HG03460 (cell line): Measurements from ENCODE around the gene TTC8.

Experiments
- ATAC-seq: cut with Tn5 transposase; IDR thresholded peaks from one replicate; pipeline ENCODE4 v1.9.1; 2021; ENCODE audit not compliant: unreplicated experiment

TTC8 gene

DNA sequence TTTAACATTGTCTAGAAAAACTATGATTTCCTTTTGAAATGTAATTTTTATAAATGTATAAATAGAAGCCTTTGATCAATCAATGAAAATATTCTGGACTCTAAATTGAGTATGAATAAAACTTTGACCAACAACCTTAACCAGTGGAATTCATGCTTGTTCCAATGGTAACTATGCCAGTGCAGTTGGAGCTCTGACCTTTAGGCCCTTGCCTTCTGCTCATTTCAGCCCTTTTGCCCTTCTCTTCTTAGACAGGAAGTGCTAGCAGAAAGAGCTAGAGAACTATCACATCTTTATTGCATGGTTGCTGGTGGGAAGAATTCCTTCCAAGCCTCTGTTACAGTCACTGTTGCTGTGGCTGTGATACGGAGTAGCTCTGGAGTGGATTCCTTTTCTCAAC lies 39.7 kb downstream of the TTC8 start:
- ATAC-seq, result no peak

DNA sequence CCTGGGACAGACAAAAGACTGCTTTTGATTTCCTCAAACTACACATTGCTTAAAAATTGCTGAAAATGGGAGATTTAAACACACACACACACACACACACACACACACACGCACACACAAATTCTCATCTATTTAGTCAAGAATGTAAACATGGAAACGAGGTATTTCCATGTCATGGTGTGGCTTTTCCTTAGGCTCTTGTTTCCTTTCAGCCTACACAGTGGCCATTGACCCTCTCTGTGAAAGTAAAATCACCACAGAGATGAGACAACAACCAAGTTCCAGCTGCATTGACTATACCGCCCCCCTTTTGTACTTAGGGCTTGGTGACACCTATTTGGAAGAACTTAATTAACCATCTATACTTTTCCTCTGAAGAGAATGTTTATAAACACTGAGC lies 41.9 kb downstream of the TTC8 start:
- no peak for ATAC-seq

DNA sequence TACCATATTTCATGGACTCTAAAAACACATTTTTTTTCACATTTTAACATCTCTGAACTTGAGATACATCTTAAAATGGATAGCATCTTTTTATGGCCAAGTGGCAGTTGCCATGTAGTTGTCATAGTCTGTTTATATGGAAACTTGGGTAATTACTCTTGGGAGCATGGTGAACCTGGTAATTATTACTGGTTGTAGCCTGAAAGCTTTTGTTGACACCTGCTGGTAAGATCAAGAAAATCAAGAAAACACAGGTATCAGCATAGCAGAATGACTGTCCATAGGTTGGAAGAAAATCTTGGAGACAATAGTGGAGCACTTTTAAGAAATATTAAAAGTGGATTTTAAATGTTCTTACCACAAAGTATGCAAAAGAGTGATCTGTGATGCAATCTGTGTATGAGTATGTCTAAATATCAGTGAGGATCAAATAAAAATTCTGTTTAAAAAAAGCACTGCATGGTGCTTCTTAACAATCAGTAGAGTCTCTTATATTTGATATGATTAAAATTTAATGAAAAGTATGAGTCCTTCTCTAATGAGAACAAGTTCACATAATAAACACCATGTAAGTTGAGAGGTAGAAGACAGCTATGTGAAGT lies 44.2 kb downstream of the TTC8 start:
- ATAC-seq, result peak; percentile 64

DNA sequence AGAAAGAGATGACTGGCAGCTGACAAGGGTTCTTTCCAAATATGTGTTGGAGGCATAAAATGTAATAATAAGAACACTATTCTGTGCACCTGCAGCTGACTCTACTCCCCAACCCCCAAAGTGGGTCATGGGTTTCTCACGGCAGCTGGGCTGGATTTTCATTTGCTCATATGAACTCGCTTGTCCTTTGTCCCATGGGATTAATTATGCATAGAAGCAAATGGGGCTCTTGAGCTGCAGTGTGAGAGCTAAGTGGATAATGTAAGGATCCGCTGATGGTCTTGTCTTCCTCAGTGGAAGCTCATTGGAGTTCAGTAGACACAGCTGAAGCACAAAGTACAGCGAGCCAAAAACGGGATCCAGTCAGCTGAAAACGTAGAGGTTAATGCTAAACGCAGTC lies 46.3 kb downstream of the TTC8 start:
- no peak for ATAC-seq

DNA sequence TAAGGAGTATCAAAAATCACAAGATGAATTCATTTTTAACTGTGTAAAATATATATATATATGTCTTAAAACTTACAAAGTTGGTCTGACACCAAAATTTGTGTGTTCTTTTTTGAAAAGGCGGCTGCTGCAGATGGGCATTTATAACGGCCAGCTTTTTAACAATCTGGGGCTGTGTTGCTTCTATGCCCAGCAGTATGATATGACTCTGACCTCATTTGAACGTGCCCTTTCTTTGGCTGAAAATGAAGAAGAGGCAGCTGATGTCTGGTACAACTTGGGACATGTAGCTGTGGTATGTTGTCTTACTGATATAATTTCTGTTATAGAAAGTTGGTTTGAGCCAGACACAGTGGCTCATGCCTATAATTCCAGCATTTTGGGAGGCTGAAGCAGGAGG lies 47.0 kb downstream of the TTC8 start:
- no peak for ATAC-seq

DNA sequence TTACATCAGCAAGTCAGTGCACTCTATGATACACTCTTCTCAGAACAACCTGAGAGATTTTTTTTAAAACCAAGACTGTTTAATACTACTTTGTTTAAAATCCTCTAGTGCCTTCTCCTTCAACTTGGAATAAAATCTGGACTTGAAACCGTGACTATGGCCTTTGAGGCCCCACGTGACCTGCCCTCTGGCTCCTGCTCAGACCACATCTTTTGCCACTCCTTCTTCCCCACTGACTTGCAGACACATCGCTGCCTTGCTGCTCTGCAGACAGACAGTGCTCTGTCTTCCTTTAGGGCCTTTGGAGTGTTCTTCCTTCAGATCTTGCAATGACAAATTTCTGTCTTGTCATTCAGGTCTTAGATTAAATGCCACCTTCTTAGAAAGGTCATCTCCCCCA lies 48.5 kb downstream of the TTC8 start:
- ATAC-seq, result no peak

DNA sequence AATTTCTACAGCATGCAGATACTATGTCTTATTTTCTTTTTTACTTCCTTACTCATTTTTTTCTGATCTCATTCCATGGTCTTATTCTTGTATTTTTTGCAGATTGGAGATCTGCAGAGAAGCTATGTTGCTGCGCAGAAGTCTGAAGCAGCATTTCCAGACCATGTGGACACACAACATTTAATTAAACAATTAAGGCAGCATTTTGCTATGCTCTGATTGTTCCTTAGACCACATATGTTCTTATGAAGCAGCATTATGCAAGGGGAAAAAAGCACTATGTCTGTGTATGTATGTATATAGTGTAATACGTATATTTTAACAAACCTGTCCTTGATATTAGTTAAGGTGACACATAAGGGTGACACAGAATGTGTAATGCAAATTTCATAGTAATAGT lies 52.7 kb downstream of the TTC8 start:
- ATAC-seq, result no peak

DNA sequence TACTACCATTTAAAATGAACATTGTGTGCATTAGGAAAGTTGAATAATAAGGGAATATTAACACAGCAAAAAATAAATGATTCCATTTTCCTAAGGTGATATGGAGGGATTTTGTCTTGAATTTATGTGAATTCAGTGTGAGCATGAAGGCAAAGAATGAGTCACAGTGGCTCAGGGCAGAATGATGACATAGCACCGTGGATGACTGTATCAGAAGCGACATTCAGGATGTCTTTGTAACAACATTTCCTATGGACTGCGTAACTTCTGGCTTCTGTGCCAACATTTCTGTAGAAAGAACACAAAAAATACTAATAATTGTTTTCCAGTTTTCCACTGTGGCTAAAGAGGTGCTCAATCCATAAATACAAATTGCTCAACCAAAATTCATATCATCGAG lies 54.6 kb downstream of the TTC8 start:
- no peak for ATAC-seq

DNA sequence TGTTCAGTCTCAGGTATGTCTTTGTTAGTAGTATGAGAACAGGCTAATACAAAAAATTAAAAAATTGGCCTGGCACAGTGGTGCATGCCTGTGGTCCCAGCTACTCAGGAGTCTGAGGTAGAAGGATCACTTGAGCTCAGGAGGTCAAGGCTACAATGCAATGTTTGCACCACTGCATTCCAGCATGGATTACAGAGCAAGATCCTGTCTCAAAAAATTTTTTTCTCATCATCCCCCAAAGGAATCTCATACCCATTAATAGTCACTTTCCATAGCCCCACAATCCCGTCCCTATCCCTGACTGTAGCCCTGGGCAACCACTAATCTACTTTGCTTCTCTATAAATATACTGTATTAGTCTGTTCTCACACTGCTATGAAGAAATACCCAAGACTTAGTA lies 57.8 kb downstream of the TTC8 start:
- no peak for ATAC-seq

DNA sequence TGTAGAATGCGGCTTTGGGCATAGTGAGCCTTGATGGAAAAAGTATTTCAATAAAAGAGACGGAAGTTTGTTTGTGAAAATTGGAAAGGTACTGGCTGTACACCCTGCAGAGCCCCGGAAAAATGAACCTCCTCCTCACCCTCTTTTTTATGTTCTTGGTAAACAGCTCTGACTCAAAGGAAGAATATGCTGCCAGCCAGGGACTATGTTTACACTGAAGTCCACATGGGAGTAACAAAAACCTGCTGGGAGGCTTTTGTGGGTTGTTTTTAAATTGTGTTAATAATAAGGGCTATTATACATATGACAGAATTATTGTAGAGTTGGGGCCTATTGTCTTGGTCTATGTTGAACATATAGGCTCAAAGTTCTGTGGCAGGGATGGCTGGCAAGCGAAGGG lies 70.7 kb downstream of the TTC8 start:
- ATAC-seq, result no peak

DNA sequence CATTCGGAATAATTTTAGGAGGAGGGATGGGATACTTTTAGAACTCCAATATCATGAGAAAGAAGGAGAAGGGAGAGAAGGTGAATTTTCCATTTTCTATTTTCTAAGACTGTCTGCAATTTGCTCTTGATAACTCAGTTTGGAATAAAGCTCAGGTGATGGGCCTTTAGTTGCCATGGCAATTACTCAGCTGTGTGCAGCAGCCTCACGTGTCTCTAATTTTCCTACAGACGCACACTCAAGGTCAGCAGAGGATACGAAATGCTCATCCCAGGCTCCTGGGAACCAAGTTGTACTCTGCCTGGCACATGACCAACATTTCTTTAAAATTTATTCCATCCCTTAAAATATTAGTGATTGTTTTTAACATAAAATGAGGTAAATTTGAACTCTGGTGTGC lies 76.7 kb downstream of the TTC8 start:
- no peak for ATAC-seq

DNA sequence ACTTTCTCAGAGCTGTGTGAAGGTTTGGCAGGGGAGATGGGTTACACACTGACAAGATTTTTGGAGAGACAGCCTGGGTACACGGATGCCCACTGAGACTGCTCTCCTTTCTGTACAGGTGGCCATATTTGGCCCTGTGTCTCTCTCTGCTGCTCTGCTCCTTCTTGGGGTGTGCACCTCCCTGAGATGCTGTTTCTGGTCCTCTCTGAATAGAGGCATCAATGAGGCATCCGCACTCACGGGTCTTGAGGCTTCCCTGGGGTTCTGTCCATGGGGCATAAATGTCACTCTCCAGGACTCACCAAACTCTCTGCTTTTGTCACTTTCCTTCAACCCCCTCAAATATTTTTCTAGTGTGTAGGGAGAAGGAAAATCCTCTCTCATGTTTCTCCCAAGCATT lies 77.5 kb downstream of the TTC8 start:
- ATAC-seq, result no peak

DNA sequence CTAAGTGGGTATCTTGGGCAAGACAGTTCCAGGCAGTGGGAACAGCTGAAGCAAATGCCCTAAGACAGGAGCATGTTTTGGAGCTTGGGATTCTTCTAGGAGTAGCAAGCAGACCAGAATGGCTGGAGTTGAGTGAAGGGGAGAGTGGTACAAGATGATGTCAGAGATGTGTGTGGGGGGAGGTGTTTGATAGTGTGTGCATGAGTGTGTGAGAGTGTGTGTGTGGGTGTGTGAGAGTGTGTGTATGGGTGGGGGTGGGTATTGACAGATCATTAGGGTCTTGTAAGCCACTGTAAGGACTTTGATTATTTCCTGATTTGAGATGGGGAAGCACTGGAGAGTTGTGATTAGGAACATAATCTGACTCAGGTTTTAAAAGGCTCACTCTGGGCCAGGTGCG lies 78.4 kb downstream of the TTC8 start:
- no peak for ATAC-seq

DNA sequence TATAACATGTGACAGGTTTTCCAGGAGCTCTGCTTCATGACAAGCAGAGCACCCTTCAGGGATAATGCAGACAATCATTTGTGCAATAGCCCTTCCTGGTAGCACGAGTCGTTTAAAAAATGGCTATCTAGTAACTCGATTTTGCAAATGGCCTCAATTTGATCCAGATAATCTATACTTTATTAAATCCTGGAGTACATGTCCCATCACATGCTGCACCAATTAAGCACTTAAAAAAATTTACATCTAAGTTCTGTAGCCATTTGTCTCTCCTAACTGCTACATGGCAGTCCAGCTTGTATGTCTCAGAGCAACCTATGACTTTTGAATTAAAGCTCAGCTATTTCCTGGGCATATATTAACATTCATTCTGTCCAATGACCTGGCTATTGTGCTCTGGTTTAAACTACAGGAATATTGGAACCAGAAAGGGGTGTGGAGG lies 79.8 kb downstream of the TTC8 start:
- ATAC-seq, result no peak

DNA sequence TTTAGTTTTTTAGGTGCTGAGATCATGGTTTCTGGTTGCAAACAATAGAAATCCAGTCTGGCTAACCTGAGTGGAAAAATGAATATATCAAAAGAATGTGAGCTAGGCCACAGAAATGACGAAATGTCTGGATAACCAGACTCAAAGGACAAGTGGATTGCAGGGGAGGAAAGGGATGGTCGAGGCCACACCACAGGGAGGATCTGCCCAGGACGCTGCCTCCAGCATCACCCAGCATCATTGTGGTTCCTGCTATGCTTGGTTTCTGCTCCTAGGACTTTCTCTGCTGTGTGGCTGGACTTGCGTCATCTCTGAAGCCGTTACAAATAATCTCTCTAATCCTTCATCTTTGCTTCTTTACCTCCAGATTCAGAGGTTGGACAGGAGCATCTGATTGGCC lies 80.4 kb downstream of the TTC8 start:
- no peak for ATAC-seq

DNA sequence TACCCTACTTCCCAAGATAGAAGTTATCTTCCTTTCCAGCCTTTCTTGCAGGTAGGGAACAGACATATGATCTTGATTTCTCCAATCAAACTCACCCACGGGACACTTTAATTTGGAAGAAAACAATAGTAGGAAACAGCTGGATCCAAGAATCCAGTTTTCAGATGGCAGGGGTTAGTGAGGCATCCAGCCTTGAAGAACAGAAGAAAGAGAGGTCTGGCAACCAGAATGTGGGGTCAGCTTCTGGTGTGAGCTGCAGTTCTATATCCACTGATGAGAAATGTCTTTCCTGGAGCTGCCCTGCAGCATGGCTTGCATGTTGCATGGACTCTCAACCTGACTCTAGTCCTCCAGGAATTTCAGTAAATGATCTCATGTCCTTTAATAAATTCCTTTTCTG lies 83.8 kb downstream of the TTC8 start:
- no peak for ATAC-seq

DNA sequence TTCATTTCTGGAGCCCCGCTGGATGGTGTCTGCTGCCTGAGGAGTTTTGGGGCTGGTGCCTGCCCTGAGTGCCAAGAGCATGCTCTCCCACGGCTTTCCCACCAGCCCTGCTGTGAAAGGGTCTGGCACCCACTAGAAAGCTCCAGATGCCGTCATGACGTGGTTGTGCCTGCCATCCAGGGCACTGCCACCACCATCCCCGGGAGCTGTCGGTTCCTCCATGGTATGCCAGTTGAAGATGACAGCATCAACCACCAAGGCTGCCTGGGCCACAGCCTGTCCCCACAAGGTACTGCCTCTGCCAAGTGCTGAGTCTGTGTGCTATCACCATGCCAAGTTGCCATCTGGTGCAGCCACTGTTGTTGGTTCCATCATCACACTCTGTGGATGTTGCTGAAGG lies 85.9 kb downstream of the TTC8 start:
- no peak for ATAC-seq

DNA sequence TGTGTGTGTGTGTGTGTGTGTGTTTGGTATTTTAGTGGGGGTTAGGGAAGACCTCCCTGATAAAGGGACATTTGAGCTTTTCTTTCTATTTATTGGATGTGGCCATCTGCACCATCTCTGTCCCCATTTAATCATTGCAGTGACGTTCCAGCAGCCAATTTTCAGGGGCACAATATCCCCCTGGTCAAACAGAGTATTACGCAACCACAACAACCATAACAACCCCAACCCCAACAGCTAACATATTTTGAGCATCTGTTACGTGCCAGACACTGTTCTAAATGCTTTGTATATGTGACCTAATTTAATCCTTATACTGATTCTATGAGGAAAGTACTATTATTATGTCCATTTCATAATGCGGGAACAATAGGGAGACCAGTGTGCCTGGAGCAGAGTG lies 87.4 kb downstream of the TTC8 start:
- ATAC-seq, result no peak

DNA sequence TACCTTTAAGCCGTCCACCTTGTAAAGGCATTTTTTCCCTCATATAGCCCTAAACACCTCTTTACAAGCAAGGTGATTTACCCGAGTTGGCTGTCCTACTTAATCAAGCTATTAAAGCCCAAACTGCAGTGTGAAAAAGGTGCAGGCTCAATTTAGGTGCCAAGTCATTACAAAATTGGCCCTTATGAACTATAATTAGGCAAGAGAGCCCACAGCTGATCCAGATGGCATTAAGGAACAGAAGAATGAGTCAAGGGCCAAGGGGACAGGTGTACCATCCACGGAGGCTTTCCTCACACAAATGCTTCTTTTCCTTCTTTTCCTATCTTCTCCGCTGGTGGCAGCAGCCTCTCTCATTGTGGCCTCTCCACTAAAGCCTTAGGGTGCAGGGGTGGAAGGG lies 90.5 kb downstream of the TTC8 start:
- ATAC-seq, result no peak

DNA sequence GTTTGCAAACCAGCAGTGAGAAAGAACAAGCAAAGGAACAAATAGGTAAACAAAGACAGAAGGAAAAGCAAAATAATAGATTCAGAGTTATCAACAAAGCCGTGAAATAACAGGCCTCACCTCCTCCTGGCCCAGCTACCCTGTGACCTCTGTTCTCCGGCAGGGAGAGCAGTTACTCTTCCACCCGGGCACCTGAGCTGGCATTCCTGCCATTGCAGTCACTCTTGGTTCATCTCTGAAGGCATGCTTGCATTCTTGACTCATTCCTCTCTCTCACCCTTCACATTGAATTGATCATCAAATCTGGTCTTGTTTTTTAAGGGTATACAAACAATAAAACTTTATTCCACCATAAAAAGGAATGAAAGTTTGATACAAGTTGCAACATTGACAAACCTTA lies 95.1 kb downstream of the TTC8 start:
- no peak for ATAC-seq
